Hepatocyte (in vitro differentiated cells): ENCODE measurements around the gene DGCR2.

ENCODE experiments used
- CTCF ChIP-seq: fragments of 200-600 bp; sonication (generic); IDR thresholded peaks from 2 replicates; pipeline ENCODE4 v1.5.1; 2016; ENCODE audit warnings: antibody characterized with exemption, mild to moderate bottlenecking; ENCODE audit not compliant: poor library complexity
- EZH2 ChIP-seq: fragments of 200-600 bp; sonication (generic); IDR thresholded peaks from 2 replicates; pipeline ENCODE4 v1.6.1; 2016; ENCODE audit warnings: antibody characterized with exemption, mild to moderate bottlenecking, borderline replicate concordance
- EZH2phosphoT487 ChIP-seq: fragments of 200-600 bp; sonication (generic); IDR thresholded peaks from one replicate; pipeline ENCODE4 v1.6.1; 2018; ENCODE audit warnings: antibody characterized with exemption, mild to moderate bottlenecking, low read depth, moderate library complexity; ENCODE audit not compliant: unreplicated experiment, severe bottlenecking

GRCh38 chr22:19166421-19166820, 44.2 kb upstream of the DGCR2 start:
- TF ChIP-seq EZH2 (no peak), CTCF (no peak), EZH2phosphoT487 (no peak)
